ENCODE measurements around the gene RNPS1.
"Not testable (repeated sequence)": the region's sequence is repeated elsewhere in the genome, so short reads cannot be mapped to it uniquely, and the experiment has no call there.

RNPS1 gene

GRCh38 chr16:2246301-2246885 lies 21.5 kb downstream of the RNPS1 start:
- Histone ChIP-seq H3K27ac (ENCODE audit: low read depth, low read length) (no peak overlapping the region), H3K9me3 (ENCODE audit: low read length) (no peaks in the 10 kb centered on the region), H3K4me3 (ENCODE audit: low read depth in 1 of 2, low read length in 2 of 2) (no peak overlapping the region), H3K27me3 (ENCODE audit: control insufficient read depth in 1 of 2, insufficient read depth in 2 of 2, low read length in 2 of 2) (no peaks in the 10 kb centered on the region), H3K9ac (ENCODE audit: low read length) (no peak overlapping the region), H3K4me1 (ENCODE audit: insufficient read depth, low read length) (peaks cover 7% of the 10 kb centered on the region), H3K36me3 (ENCODE audit: insufficient read depth, low read length) (peaks cover 43% of the 10 kb centered on the region)

- Histone ChIP-seq H3K4me1 (ENCODE audit: insufficient read depth, low read length) (peaks cover 2% of the 10 kb centered on the region), H3K27me3 (ENCODE audit: control insufficient read depth in 1 of 2, insufficient read depth in 2 of 2, low read length in 2 of 2) (no peaks in the 10 kb centered on the region), H3K27ac (ENCODE audit: low read depth, low read length) (no peak overlapping the region), H3K9ac (ENCODE audit: low read length) (no peak overlapping the region), H3K9me3 (ENCODE audit: low read length) (no peaks in the 10 kb centered on the region), H3K36me3 (ENCODE audit: insufficient read depth, low read length) (peaks cover 43% of the 10 kb centered on the region), H3K4me3 (ENCODE audit: low read depth in 1 of 2, low read length in 2 of 2) (no peak overlapping the region)
Measured at GRCh38 chr16:2244926-2245795, 22.8 kb downstream of the RNPS1 start.

- Histone ChIP-seq H3K9ac (ENCODE audit: low read length) (no peak overlapping the region), H3K4me1 (ENCODE audit: insufficient read depth, low read length) (no peaks in the 10 kb centered on the region), H3K36me3 (ENCODE audit: insufficient read depth, low read length) (peaks cover 48% of the 10 kb centered on the region), H3K27ac (ENCODE audit: low read depth, low read length) (no peak overlapping the region), H3K4me3 (ENCODE audit: low read depth in 1 of 2, low read length in 2 of 2) (no peak overlapping the region), H3K9me3 (ENCODE audit: low read length) (no peaks in the 10 kb centered on the region), H3K27me3 (ENCODE audit: control insufficient read depth in 1 of 2, insufficient read depth in 2 of 2, low read length in 2 of 2) (no peaks in the 10 kb centered on the region)
Measured at GRCh38 chr16:2244301-2244700, 23.6 kb downstream of the RNPS1 start.

- no peak overlapping the region for H3K9ac ChIP-seq (ENCODE audit: low read length)
- H3K4me3 ChIP-seq (ENCODE audit: low read depth in 1 of 2, low read length in 2 of 2) = no peak overlapping the region
- H3K9me3 ChIP-seq (ENCODE audit: low read length) = no peaks in the 10 kb centered on the region
- H3K36me3 ChIP-seq (ENCODE audit: insufficient read depth, low read length) = peaks cover 50% of the 10 kb centered on the region
- H3K27me3 ChIP-seq (ENCODE audit: control insufficient read depth in 1 of 2, insufficient read depth in 2 of 2, low read length in 2 of 2) = no peaks in the 10 kb centered on the region
- H3K27ac ChIP-seq (ENCODE audit: low read depth, low read length) = no peak overlapping the region
- H3K4me1 ChIP-seq (ENCODE audit: insufficient read depth, low read length) = no peaks in the 10 kb centered on the region
Measured at GRCh38 chr16:2243781-2244180, 24.1 kb downstream of the RNPS1 start.

- H3K9ac ChIP-seq (ENCODE audit: low read length) = no peak overlapping the region
Measured at GRCh38 chr16:2243031-2243528, 24.8 kb downstream of the RNPS1 start.

GRCh38 chr16:2242598-2242997 lies 25.3 kb downstream of the RNPS1 start:
- no peaks in the 10 kb centered on the region for H3K9me3 ChIP-seq (ENCODE audit: low read length)
- H3K4me1 ChIP-seq (ENCODE audit: insufficient read depth, low read length) = no peaks in the 10 kb centered on the region
- H3K27ac ChIP-seq (ENCODE audit: low read depth, low read length) = no peak overlapping the region
- H3K36me3 ChIP-seq (ENCODE audit: insufficient read depth, low read length) = peaks cover 50% of the 10 kb centered on the region
- no peak overlapping the region for H3K9ac ChIP-seq (ENCODE audit: low read length)
- H3K4me3 ChIP-seq (ENCODE audit: low read depth in 1 of 2, low read length in 2 of 2) = no peak overlapping the region
- H3K27me3 ChIP-seq (ENCODE audit: control insufficient read depth in 1 of 2, insufficient read depth in 2 of 2, low read length in 2 of 2) = peaks cover 0 to 9% of the 10 kb centered on the region in 2 donors

More at GRCh38 chr16:2243031-2243528, 24.8 kb downstream of the RNPS1 start:
- H3K27ac ChIP-seq (ENCODE audit: low read depth, low read length) = no peak overlapping the region
- H3K36me3 ChIP-seq (ENCODE audit: insufficient read depth, low read length) = peaks cover 50% of the 10 kb centered on the region
- peaks cover 0 to 4% of the 10 kb centered on the region in 2 donors for H3K27me3 ChIP-seq (ENCODE audit: control insufficient read depth in 1 of 2, insufficient read depth in 2 of 2, low read length in 2 of 2)
- H3K4me1 ChIP-seq (ENCODE audit: insufficient read depth, low read length) = no peaks in the 10 kb centered on the region
- no peak overlapping the region for H3K4me3 ChIP-seq (ENCODE audit: low read depth in 1 of 2, low read length in 2 of 2)
- no peaks in the 10 kb centered on the region for H3K9me3 ChIP-seq (ENCODE audit: low read length)

- not testable (repeated sequence) for H3K27ac ChIP-seq (ENCODE audit: low read depth, low read length); H3K4me3 ChIP-seq (ENCODE audit: low read depth in 1 of 2, low read length in 2 of 2); H3K9me3 ChIP-seq (ENCODE audit: low read length); H3K9ac ChIP-seq (ENCODE audit: low read length)
- Histone ChIP-seq H3K36me3 (ENCODE audit: insufficient read depth, low read length) (peaks cover 39% of the 10 kb centered on the region), H3K27me3 (ENCODE audit: control insufficient read depth in 1 of 2, insufficient read depth in 2 of 2, low read length in 2 of 2) (peaks cover 8 to 30% of the 10 kb centered on the region in 2 donors), H3K4me1 (ENCODE audit: insufficient read depth, low read length) (peaks cover 12% of the 10 kb centered on the region)
Measured at GRCh38 chr16:2240331-2240730, 27.6 kb downstream of the RNPS1 start.

GRCh38 chr16:2238838-2239675 lies 28.9 kb downstream of the RNPS1 start:
- Histone ChIP-seq H3K4me1 (ENCODE audit: insufficient read depth, low read length) (peaks cover 12% of the 10 kb centered on the region), H3K27ac (ENCODE audit: low read depth, low read length) (no peak overlapping the region), H3K9ac (ENCODE audit: low read length) (no peak overlapping the region), H3K4me3 (ENCODE audit: low read depth in 1 of 2, low read length in 2 of 2) (no peak overlapping the region), H3K36me3 (ENCODE audit: insufficient read depth, low read length) (peaks cover 38% of the 10 kb centered on the region), H3K9me3 (ENCODE audit: low read length) (no peaks in the 10 kb centered on the region), H3K27me3 (ENCODE audit: control insufficient read depth in 1 of 2, insufficient read depth in 2 of 2, low read length in 2 of 2) (peaks cover 8 to 30% of the 10 kb centered on the region in 2 donors)

GRCh38 chr16:2238150-2238837 lies 29.6 kb downstream of the RNPS1 start:
- Histone ChIP-seq H3K36me3 (ENCODE audit: insufficient read depth, low read length) (peaks cover 38% of the 10 kb centered on the region), H3K27ac (ENCODE audit: low read depth, low read length) (no peak overlapping the region), H3K9me3 (ENCODE audit: low read length) (no peaks in the 10 kb centered on the region), H3K27me3 (ENCODE audit: control insufficient read depth in 1 of 2, insufficient read depth in 2 of 2, low read length in 2 of 2) (peaks cover 8 to 37% of the 10 kb centered on the region in 2 donors), H3K4me1 (ENCODE audit: insufficient read depth, low read length) (peaks cover 12% of the 10 kb centered on the region), H3K4me3 (ENCODE audit: low read depth in 1 of 2, low read length in 2 of 2) (no peak overlapping the region), H3K9ac (ENCODE audit: low read length) (no peak overlapping the region)

GRCh38 chr16:2237493-2238149 lies 30.3 kb downstream of the RNPS1 start:
- H3K4me3 ChIP-seq (ENCODE audit: low read depth in 1 of 2, low read length in 2 of 2) = no peak overlapping the region
- H3K9me3 ChIP-seq (ENCODE audit: low read length) = no peaks in the 10 kb centered on the region
- H3K27ac ChIP-seq (ENCODE audit: low read depth, low read length) = no peak overlapping the region
- H3K27me3 ChIP-seq (ENCODE audit: control insufficient read depth in 1 of 2, insufficient read depth in 2 of 2, low read length in 2 of 2) = peaks cover 8 to 38% of the 10 kb centered on the region in 2 donors
- H3K9ac ChIP-seq (ENCODE audit: low read length) = no peak overlapping the region
- H3K4me1 ChIP-seq (ENCODE audit: insufficient read depth, low read length) = peaks cover 12% of the 10 kb centered on the region
- peaks cover 38% of the 10 kb centered on the region for H3K36me3 ChIP-seq (ENCODE audit: insufficient read depth, low read length)
